HepG2 (cell line): ENCODE data around the gene MRPL38. TPM values are rescaled to one million over a fixed set of nuclear protein-coding genes. Genes with fewer than 3 reads are reported as not detected.

Source experiments
- E2F5 ChIP-seq: sonication (generic); formaldehyde crosslinking; conservative IDR thresholded peaks from 2 replicates; pipeline ENCODE4 v1.4.0; 2020; ENCODE audit warnings: missing genetic modification reagents
- HIC2 ChIP-seq: sonication (generic); formaldehyde crosslinking; IDR thresholded peaks from 2 replicates; pipeline ENCODE4 v1.9.0; 2022; ENCODE audit warnings: low read depth, missing genetic modification reagents
- HNRNPL ChIP-seq: fragments of 200-400 bp; formaldehyde crosslinking; IDR thresholded peaks from 2 replicates; pipeline ENCODE4 v1.6.1; 2017; ENCODE audit warnings: mild to moderate bottlenecking, low read depth, low read length
- HOXA9 ChIP-seq: sonication (generic); formaldehyde crosslinking; IDR thresholded peaks from 2 replicates; pipeline ENCODE4 v1.8.1; 2022; ENCODE audit warnings: missing genetic modification reagents, mild to moderate bottlenecking, moderate library complexity, borderline replicate concordance
- POLR2AphosphoS5 ChIP-seq: IDR thresholded peaks from 2 replicates; pipeline ENCODE4 v1.6.1; 2012; ENCODE audit warnings: low read depth, low read length
- TFDP2 ChIP-seq: sonication (generic); formaldehyde crosslinking; IDR thresholded peaks from 2 replicates; pipeline ENCODE4 v1.4.0; 2020; ENCODE audit warnings: missing genetic modification reagents
- USF2 ChIP-seq, 2 experiments: sonication (generic) in 1 of 2; formaldehyde crosslinking in 1 of 2; IDR thresholded peaks; 2 replicates each; pipeline versions ENCODE4 v1.5.1 to v1.6.1; 2011 to 2020; ENCODE audit warnings: borderline replicate concordance in 1 of 2, low read depth in 1 of 2, low read length in 1 of 2, mild to moderate bottlenecking in 1 of 2, missing genetic modification reagents in 1 of 2, moderate library complexity in 1 of 2
- ZBTB10 ChIP-seq: sonication (generic); formaldehyde crosslinking; IDR thresholded peaks from 2 replicates; pipeline ENCODE4 v1.4.0; 2020; ENCODE audit warnings: missing genetic modification reagents, borderline replicate concordance
- ZNF780A ChIP-seq: sonication (generic); formaldehyde crosslinking; IDR thresholded peaks from 2 replicates; pipeline ENCODE4 v1.8.0; 2022; ENCODE audit warnings: mild to moderate bottlenecking, missing genetic modification reagents, moderate library complexity
- polyA plus RNA-seq, 8 experiments: library from polyadenylated mRNA; depleted of rRNA in 3 of 8; stranded (reverse) in 7 of 8; unstranded in 1 of 8; fragments of >200 nt; fragmentation: Illumina TruSeq in 4 of 8; extraction: Trizol in 4 of 8; gene quantifications; 2 replicates each; pipeline versions ENCODE4 v1.2.1 to v1.2.3, GENCODE V29; 2011 to 2016; ENCODE audit warnings: low read depth in 4 of 8, missing spikeins in 1 of 8, mixed read lengths in 1 of 8; ENCODE audit not compliant: insufficient read depth in 1 of 8
- total RNA-seq, 5 experiments: library from RNA; depleted of rRNA; stranded (reverse); fragments of >200 nt; fragmentation: Illumina TruSeq; extraction: Trizol; gene quantifications; 2 replicates each; pipeline ENCODE4 v1.2.3, GENCODE V29; 2016; ENCODE audit warnings: low read depth in 1 of 5
- TF ChIP-seq, protein P1 (sequence below): sonication (generic); formaldehyde crosslinking; IDR thresholded peaks from 2 replicates; pipeline ENCODE4; 2020; ENCODE audit warnings: missing genetic modification reagents, mild to moderate bottlenecking, borderline replicate concordance
- TF ChIP-seq, protein P2 (sequence below): sonication (generic); formaldehyde crosslinking; IDR thresholded peaks from 2 replicates; pipeline ENCODE4 v1.4.0; 2020; ENCODE audit warnings: missing genetic modification reagents, mild to moderate bottlenecking, borderline replicate concordance

MRPL38 gene
- total and polyA plus RNA-seq, 2 of the 13 experiments (the other 11 are each of a cell fraction or from before 2014, with no cell fraction given): 83.7 to 125 TPM

DNA sequence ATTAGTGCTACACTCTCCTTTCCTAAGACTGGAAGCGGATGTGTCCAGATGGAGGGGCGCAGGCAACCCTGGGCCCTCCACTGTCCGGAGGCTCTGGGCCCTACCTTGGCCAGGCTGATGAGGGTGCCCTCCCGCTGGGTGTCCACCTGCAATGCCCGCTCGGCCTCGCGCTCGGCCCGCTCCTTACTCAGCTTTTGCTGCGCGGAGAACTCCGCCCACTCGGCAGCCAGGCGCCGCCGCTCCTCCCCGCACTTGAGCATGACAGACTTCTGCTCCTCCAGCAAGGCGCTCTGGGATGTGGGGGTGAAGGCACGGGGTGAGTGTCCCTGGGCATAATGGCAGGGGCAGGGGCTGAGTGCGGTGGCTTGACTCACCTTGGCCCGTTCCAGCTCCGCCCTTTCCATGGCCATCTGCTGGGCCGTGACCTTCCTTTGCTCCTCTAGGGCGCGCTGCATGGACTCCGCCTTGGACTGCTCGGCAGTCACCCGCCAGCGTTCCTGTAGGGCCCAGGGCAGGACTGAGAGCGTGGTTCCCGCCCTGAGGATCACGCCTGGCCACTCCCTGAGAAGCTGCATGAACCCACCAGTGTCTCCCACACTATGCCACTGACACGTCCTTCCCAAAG is 10.1 kb upstream of the MRPL38 start (continued):
- TF ChIP-seq HOXA9 (CRISPR knock-in tag) (no peak), HIC2 (CRISPR knock-in tag) (0 out of 2 replicates have a peak, but pooled peaks have one; percentile 21), POLR2AphosphoS5 (no peak), ZBTB10 (no peak), TFDP2 (CRISPR knock-in tag) (no peak), HNRNPL (peak; percentile 83), ZNF780A (CRISPR knock-in tag) (no peak), E2F5 (CRISPR knock-in tag) (0 out of 2 replicates have a peak, but pooled peaks have one; percentile 15), USF2 (IDR thresholded peaks at IDR 0.05; ENCODE audit: low read depth, low read length) (no peak), USF2 (CRISPR knock-in tag; IDR thresholded peaks at IDR 0.05; ENCODE audit: borderline replicate concordance) (no peak)
- TF ChIP-seq, protein P1, sequence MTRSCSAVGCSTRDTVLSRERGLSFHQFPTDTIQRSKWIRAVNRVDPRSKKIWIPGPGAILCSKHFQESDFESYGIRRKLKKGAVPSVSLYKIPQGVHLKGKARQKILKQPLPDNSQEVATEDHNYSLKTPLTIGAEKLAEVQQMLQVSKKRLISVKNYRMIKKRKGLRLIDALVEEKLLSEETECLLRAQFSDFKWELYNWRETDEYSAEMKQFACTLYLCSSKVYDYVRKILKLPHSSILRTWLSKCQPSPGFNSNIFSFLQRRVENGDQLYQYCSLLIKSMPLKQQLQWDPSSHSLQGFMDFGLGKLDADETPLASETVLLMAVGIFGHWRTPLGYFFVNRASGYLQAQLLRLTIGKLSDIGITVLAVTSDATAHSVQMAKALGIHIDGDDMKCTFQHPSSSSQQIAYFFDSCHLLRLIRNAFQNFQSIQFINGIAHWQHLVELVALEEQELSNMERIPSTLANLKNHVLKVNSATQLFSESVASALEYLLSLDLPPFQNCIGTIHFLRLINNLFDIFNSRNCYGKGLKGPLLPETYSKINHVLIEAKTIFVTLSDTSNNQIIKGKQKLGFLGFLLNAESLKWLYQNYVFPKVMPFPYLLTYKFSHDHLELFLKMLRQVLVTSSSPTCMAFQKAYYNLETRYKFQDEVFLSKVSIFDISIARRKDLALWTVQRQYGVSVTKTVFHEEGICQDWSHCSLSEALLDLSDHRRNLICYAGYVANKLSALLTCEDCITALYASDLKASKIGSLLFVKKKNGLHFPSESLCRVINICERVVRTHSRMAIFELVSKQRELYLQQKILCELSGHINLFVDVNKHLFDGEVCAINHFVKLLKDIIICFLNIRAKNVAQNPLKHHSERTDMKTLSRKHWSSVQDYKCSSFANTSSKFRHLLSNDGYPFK (CRISPR knock-in tag): no peak
- TF ChIP-seq, protein P2, sequence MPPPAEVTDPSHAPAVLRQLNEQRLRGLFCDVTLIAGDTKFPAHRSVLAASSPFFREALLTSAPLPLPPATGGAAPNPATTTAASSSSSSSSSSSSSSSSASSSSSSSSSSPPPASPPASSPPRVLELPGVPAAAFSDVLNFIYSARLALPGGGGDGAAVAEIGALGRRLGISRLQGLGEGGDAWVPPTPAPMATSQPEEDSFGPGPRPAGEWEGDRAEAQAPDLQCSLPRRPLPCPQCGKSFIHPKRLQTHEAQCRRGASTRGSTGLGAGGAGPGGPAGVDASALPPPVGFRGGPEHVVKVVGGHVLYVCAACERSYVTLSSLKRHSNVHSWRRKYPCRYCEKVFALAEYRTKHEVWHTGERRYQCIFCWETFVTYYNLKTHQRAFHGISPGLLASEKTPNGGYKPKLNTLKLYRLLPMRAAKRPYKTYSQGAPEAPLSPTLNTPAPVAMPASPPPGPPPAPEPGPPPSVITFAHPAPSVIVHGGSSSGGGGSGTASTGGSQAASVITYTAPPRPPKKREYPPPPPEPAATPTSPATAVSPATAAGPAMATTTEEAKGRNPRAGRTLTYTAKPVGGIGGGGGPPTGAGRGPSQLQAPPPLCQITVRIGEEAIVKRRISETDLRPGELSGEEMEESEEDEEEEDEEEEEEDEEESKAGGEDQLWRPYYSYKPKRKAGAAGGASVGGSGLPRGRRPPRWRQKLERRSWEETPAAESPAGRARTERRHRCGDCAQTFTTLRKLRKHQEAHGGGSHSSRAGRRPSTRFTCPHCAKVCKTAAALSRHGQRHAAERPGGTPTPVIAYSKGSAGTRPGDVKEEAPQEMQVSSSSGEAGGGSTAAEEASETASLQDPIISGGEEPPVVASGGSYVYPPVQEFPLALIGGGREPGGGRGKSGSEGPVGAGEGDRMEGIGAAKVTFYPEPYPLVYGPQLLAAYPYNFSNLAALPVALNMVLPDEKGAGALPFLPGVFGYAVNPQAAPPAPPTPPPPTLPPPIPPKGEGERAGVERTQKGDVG (CRISPR knock-in tag): no peak
